ENCODE measurements around the gene ZNF710. TPM values are rescaled to one million over a fixed set of nuclear protein-coding genes. Genes with fewer than 3 reads are reported as not detected.
A peak's percentile ranks its signal among the peaks of the same experiment; 100 is the strongest.

The ZNF710 gene
- total and polyA plus RNA-seq, 2 of the 8 experiments (the other 6 are each of a cell fraction or from before 2014, with no cell fraction given), result 10.5 to 24.0 TPM

GRCh38 chr15:90039996-90040395 is 38.9 kb downstream of the ZNF710 start:
- H3K9me3 ChIP-seq (ENCODE audit: insufficient read depth in 2 of 2, low read depth in 1 of 2, low read length in 1 of 2), result no peaks in the 10 kb centered on the region
- ChIA-PET POLR2A (ENCODE audit: partially characterized antibody) (no interaction called here), CTCF (ENCODE audit: partially characterized antibody) (interaction anchor here (1.1 kb wide), 1 partner anchor 10 kb away, joined by 4 read pairs; no protein-coding TSS in a partner anchor)
- H3K4me2 ChIP-seq (ENCODE audit: insufficient read depth in 1 of 2, low read depth in 2 of 2, low read length in 2 of 2), result no peak overlapping the region
- no peak overlapping the region for H3K14ac ChIP-seq (ENCODE audit: insufficient read length)
- H3K4me1 ChIP-seq (replicated peaks in 1 of 4; ENCODE audit: control insufficient read depth in 3 of 4, insufficient read depth in 4 of 4, low read length in 3 of 4), result peaks cover 0 to 40% (median 9%) of the 10 kb centered on the region in 4 experiments; a peak in 4 of 7 replicates
- no peak overlapping the region for H3K18ac ChIP-seq (ENCODE audit: extremely low read depth, low read length)
- H3K27ac ChIP-seq (ENCODE audit: low read depth, low read length), result no peak overlapping the region
- no peak overlapping the region for H3K4me3 ChIP-seq (ENCODE audit: extremely low read depth in 1 of 4, insufficient read depth in 2 of 4, low read depth in 3 of 4, low read length in 4 of 4)
- no peaks in the 10 kb centered on the region for H3K36me3 ChIP-seq (ENCODE audit: control insufficient read depth in 2 of 4, insufficient read depth in 4 of 4, low read length in 3 of 4)
- no peak overlapping the region for H3K4ac ChIP-seq (replicated peaks; ENCODE audit: insufficient read length, low read depth, low read length)
- H3K27me3 ChIP-seq (replicated peaks in 1 of 4; ENCODE audit: control insufficient read depth in 3 of 4, extremely low read depth in 1 of 4, insufficient read depth in 3 of 4, low read length in 3 of 4), result no peaks in the 10 kb centered on the region
- no peak overlapping the region for H3K56ac ChIP-seq (replicated peaks; ENCODE audit: insufficient read length, low read depth, low read length)
- no peaks in the 10 kb centered on the region for H3K79me2 ChIP-seq (ENCODE audit: control insufficient read depth in 1 of 2, insufficient read depth in 2 of 2, low read length in 2 of 2)
- peaks cover 6% of the 10 kb centered on the region for H3K79me1 ChIP-seq (ENCODE audit: low read depth, low read length)
- H2AK5ac ChIP-seq (ENCODE audit: low read depth, low read length), result no peak overlapping the region
- H2BK5ac ChIP-seq (ENCODE audit: low read depth, low read length), result 0 out of 2 replicates have a peak overlapping the region, but pooled peaks have one; percentile 26
- H2AFZ ChIP-seq (ENCODE audit: low read length), result no peak overlapping the region
- H2BK12ac ChIP-seq (ENCODE audit: low read depth, low read length), result no peak overlapping the region; the same call in 1 of the 2 replicates
- no peak overlapping the region for H2BK15ac ChIP-seq (ENCODE audit: low read length)
- FAIRE-seq (no peak), DNase-seq (ENCODE audit: low read depth in 1 of 2, low spot score in 2 of 2) (no peak)
- H4K5ac ChIP-seq (ENCODE audit: insufficient read length, low read depth, low read length), result no peak overlapping the region
- no peak overlapping the region for H2BK20ac ChIP-seq (ENCODE audit: low read length)
- H4K91ac ChIP-seq (replicated peaks; ENCODE audit: insufficient read length, low read length), result no peak overlapping the region
- no peak overlapping the region for H4K8ac ChIP-seq (ENCODE audit: extremely low read depth, insufficient read depth, low read length)
- H4K20me1 ChIP-seq (replicated peaks in 1 of 2; ENCODE audit: control insufficient read depth in 1 of 2, insufficient read depth in 2 of 2, low read length in 2 of 2), result peaks cover 0 to 3% of the 10 kb centered on the region in 2 experiments
- H3K9ac ChIP-seq (replicated peaks in 1 of 4; ENCODE audit: extremely low read depth in 1 of 4, low read depth in 3 of 4, low read length in 3 of 4), result no peak overlapping the region
- no peaks in the 10 kb centered on the region; the same call in 1 of the 2 replicates for H3K23me2 ChIP-seq (ENCODE audit: low read depth, low read length)
- WGBS, 2 experiments (ENCODE audit: extremely low coverage in 1 of 2, insufficient coverage in 1 of 2, insufficient read length in 1 of 2, insufficient replicate concordance in 2 of 2, low coverage in 1 of 2, low lambda C conversion rate in 2 of 2, missing lambda C conversion rate in 1 of 2), result 93% methylated on average over 5 of the region's 5 CpGs; no CpG with 5 or more reads in 1 of the 2 experiments
- H2BK120ac ChIP-seq (replicated peaks; ENCODE audit: low read depth, low read length), result no peak overlapping the region
- no peak overlapping the region for H3K23ac ChIP-seq (ENCODE audit: insufficient read length)
- TF ChIP-seq JUND (IDR thresholded peaks at IDR 0.05; ENCODE audit: low read length) (no peak), RNF2 (IDR thresholded peaks at IDR 0.05; ENCODE audit: borderline replicate concordance, low read depth, low read length, missing control alignments, poor library complexity, severe bottlenecking) (no peak), BRCA1 (IDR thresholded peaks at IDR 0.05; ENCODE audit: low read depth, low read length) (no peak), SIN3A (conservative IDR thresholded peaks at IDR 0.05 in 1 of 2, IDR thresholded peaks at IDR 0.05 in 1 of 2; ENCODE audit: low read depth in 1 of 2, low read length in 2 of 2) (no peak), RXRA (IDR thresholded peaks at IDR 0.05; ENCODE audit: insufficient read depth, low read depth, low read length) (no peak), CREB1 (IDR thresholded peaks at IDR 0.05) (no peak), TEAD4 (IDR thresholded peaks at IDR 0.05; ENCODE audit: low read depth, low read length) (no peak), RFX5 (IDR thresholded peaks at IDR 0.05; ENCODE audit: borderline replicate concordance, low read depth, low read length) (no peak), SP2 (IDR thresholded peaks at IDR 0.05; ENCODE audit: low read length) (no peak), SIRT6 (IDR thresholded peaks at IDR 0.05; ENCODE audit: low read length) (no peak), TBP (IDR thresholded peaks at IDR 0.05; ENCODE audit: low read depth, low read length) (no peak), HDAC6 (IDR thresholded peaks at IDR 0.05; ENCODE audit: low read depth, low read length) (no peak)
- TF ChIP-seq, protein P1, sequence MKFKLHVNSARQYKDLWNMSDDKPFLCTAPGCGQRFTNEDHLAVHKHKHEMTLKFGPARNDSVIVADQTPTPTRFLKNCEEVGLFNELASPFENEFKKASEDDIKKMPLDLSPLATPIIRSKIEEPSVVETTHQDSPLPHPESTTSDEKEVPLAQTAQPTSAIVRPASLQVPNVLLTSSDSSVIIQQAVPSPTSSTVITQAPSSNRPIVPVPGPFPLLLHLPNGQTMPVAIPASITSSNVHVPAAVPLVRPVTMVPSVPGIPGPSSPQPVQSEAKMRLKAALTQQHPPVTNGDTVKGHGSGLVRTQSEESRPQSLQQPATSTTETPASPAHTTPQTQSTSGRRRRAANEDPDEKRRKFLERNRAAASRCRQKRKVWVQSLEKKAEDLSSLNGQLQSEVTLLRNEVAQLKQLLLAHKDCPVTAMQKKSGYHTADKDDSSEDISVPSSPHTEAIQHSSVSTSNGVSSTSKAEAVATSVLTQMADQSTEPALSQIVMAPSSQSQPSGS (IDR thresholded peaks at IDR 0.05; ENCODE audit: low read length), result no peak

Measured in H1 (cell line).